SU-DHL-6 (cell line): Measurements from ENCODE around the gene ATXN7.

ENCODE experiments used
- H2AFZ ChIP-seq: fragments of 200-600 bp; sonication (generic); 2 replicates; pipeline ENCODE4 v1.6.1; 2014; ENCODE audit warnings: low read depth, mild to moderate bottlenecking, moderate library complexity, mixed read lengths, antibody characterized with exemption, low read length; ENCODE audit not compliant: severe bottlenecking
- H3F3A ChIP-seq: fragments of 200-600 bp; shearing (Covaris generic); 2 replicates; pipeline ENCODE4 v1.6.0; 2016; ENCODE audit warnings: antibody characterized with exemption, mild to moderate bottlenecking; ENCODE audit not compliant: insufficient read depth
- H3K27ac ChIP-seq: fragments of 200-600 bp; sonication (generic); 2 replicates; pipeline ENCODE4 v1.5.1; 2016; ENCODE audit warnings: low read depth, mild to moderate bottlenecking, low read length, moderate library complexity, mixed read lengths
- H3K27me3 ChIP-seq: fragments of 200-600 bp; sonication (generic), shearing (Covaris generic); 2 replicates; pipeline ENCODE4 v1.6.0; 2014; ENCODE audit warnings: mild to moderate bottlenecking, low read length
- H3K36me3 ChIP-seq: fragments of 200-600 bp; sonication (generic); 2 replicates; pipeline ENCODE4 v1.6.1; 2014; ENCODE audit warnings: mild to moderate bottlenecking, low read length, mixed read lengths
- H3K4me2 ChIP-seq: fragments of 300-600, 200-600 bp; shearing (Covaris generic), sonication (generic); 2 replicates; pipeline ENCODE4 v1.6.0; 2014; ENCODE audit warnings: low read length, low read depth, mild to moderate bottlenecking; ENCODE audit not compliant: poor library complexity, severe bottlenecking
- H3K4me3 ChIP-seq: fragments of 200-600 bp; sonication (generic); 2 replicates; pipeline ENCODE4 v1.5.1; 2014; ENCODE audit warnings: antibody characterized with exemption, low read length, mild to moderate bottlenecking, mixed read lengths; ENCODE audit not compliant: insufficient read depth, poor library complexity, severe bottlenecking
- H3K79me2 ChIP-seq: fragments of 200-600 bp; sonication (generic); 2 replicates; pipeline ENCODE4 v1.6.1; 2014; ENCODE audit warnings: mild to moderate bottlenecking, low read length, moderate library complexity; ENCODE audit not compliant: insufficient read depth
- H3K9ac ChIP-seq: fragments of 200-600 bp; sonication (generic); 2 replicates; pipeline ENCODE4 v1.7.0; 2014; ENCODE audit warnings: mild to moderate bottlenecking, low read length
- H3K9me2 ChIP-seq: fragments of 200-600 bp; sonication (generic); replicated peaks from 2 replicates; pipeline ENCODE4 v1.6.1; 2014; ENCODE audit warnings: low read length; ENCODE audit not compliant: insufficient read depth
- H3K9me3 ChIP-seq: fragments of 200-600 bp; sonication (generic); 2 replicates; pipeline ENCODE4 v1.6.1; 2014; ENCODE audit warnings: low read length, mixed read lengths; ENCODE audit not compliant: insufficient read depth
- H4K20me1 ChIP-seq: fragments of 200-600 bp; sonication (generic); 2 replicates; pipeline ENCODE4 v1.6.1; 2014; ENCODE audit warnings: low read depth, mild to moderate bottlenecking, antibody characterized with exemption, low read length, moderate library complexity, mixed read lengths
- CTCF ChIP-seq: fragments of 200-600 bp; sonication (generic); IDR thresholded peaks from one replicate; pipeline ENCODE4 v1.5.1; 2017; ENCODE audit warnings: antibody characterized with exemption, mild to moderate bottlenecking, low read length, moderate library complexity; ENCODE audit not compliant: insufficient read depth, poor library complexity, severe bottlenecking
- EZH2phosphoT487 ChIP-seq: fragments of 200-600 bp; sonication (generic), shearing (Covaris generic); conservative IDR thresholded peaks from 2 replicates; pipeline ENCODE4 v1.6.1; 2018; ENCODE audit warnings: mild to moderate bottlenecking, antibody characterized with exemption, low read length, moderate library complexity, mixed read lengths

The ATXN7 gene

GRCh38 chr3:63973406-63973805 is 109.7 kb downstream of the ATXN7 start:
- Histone ChIP-seq H3K27me3 (no peaks in the 10 kb centered on the region), H3K4me2 (no peak overlapping the region), H3K79me2 (peaks cover 77% of the 10 kb centered on the region), H4K20me1 (peaks cover 9% of the 10 kb centered on the region; the same call in 1 of the 2 replicates), H2AFZ (no peak overlapping the region), H3K9me2 (no peaks in the 10 kb centered on the region), H3F3A (no peaks in the 10 kb centered on the region), H3K4me3 (no peak overlapping the region), H3K9ac (no peak overlapping the region), H3K27ac (no peak overlapping the region), H3K9me3 (no peaks in the 10 kb centered on the region), H3K36me3 (no peaks in the 10 kb centered on the region)
- TF ChIP-seq CTCF: no peak
- TF ChIP-seq EZH2phosphoT487: no peak

GRCh38 chr3:63974451-63974850 is 110.8 kb downstream of the ATXN7 start:
- no peak for TF ChIP-seq EZH2phosphoT487
- TF ChIP-seq CTCF: no peak
- Histone ChIP-seq H3K4me2 (no peak overlapping the region), H3K27ac (no peak overlapping the region), H3K79me2 (peaks cover 69% of the 10 kb centered on the region), H3K9ac (no peak overlapping the region), H4K20me1 (peaks cover 9% of the 10 kb centered on the region; the same call in 1 of the 2 replicates), H3K4me3 (no peak overlapping the region), H3K36me3 (no peaks in the 10 kb centered on the region), H3F3A (no peaks in the 10 kb centered on the region), H3K27me3 (no peaks in the 10 kb centered on the region), H3K9me3 (no peaks in the 10 kb centered on the region), H2AFZ (no peak overlapping the region), H3K9me2 (no peaks in the 10 kb centered on the region)

GRCh38 chr3:63975723-63976122 is 112.1 kb downstream of the ATXN7 start:
- Histone ChIP-seq H2AFZ (no peak overlapping the region), H3F3A (no peaks in the 10 kb centered on the region), H3K27me3 (no peaks in the 10 kb centered on the region), H3K4me3 (no peak overlapping the region), H3K9me3 (no peaks in the 10 kb centered on the region), H3K27ac (no peak overlapping the region), H4K20me1 (peaks cover 9% of the 10 kb centered on the region; the same call in 1 of the 2 replicates), H3K9me2 (no peaks in the 10 kb centered on the region), H3K36me3 (no peaks in the 10 kb centered on the region), H3K9ac (no peak overlapping the region), H3K79me2 (peaks cover 56% of the 10 kb centered on the region), H3K4me2 (no peak overlapping the region)
- TF ChIP-seq EZH2phosphoT487 (no peak), CTCF (no peak)
